Neural progenitor cell (in vitro differentiated cells): Measurements from ENCODE around the gene TMEM253. TPM values are rescaled to one million over a fixed set of nuclear protein-coding genes. Genes with fewer than 3 reads are reported as not detected.
A peak's percentile ranks its signal among the peaks of the same experiment; 100 is the strongest.

Experiments
- DNase-seq: peaks from one replicate; pipeline ENCODE4 v3.0.0-alpha.2; 2016; ENCODE audit warnings: low spot score
- H2AFZ ChIP-seq: fragments of 200-600 bp; sonication (generic); replicated peaks from 2 replicates; pipeline ENCODE4 v1.6.1; 2016; ENCODE audit warnings: antibody characterized with exemption
- H3F3A ChIP-seq: fragments of 200-600 bp; sonication (generic); 2 replicates; pipeline ENCODE4 v1.6.1; 2016; ENCODE audit warnings: antibody characterized with exemption, low read depth
- H3K27ac ChIP-seq: fragments of 200-600 bp; sonication (generic); 2 replicates; pipeline ENCODE4 v1.5.1; 2016; ENCODE audit warnings: mild to moderate bottlenecking
- H3K27me3 ChIP-seq: fragments of 200-600 bp; sonication (generic); 2 replicates; pipeline ENCODE4 v1.6.1; 2016; ENCODE audit warnings: mild to moderate bottlenecking, moderate library complexity
- H3K36me3 ChIP-seq: fragments of 200-600 bp; sonication (generic); 2 replicates; pipeline ENCODE4 v1.5.1; 2016
- H3K4me1 ChIP-seq: fragments of 200-600 bp; sonication (generic); 2 replicates; pipeline ENCODE4 v1.6.1; 2016; ENCODE audit warnings: mixed run types
- H3K4me2 ChIP-seq: fragments of 200-600 bp; sonication (generic); 2 replicates; pipeline ENCODE4 v1.6.1; 2016
- H3K4me3 ChIP-seq: fragments of 200-600 bp; sonication (generic); 2 replicates; pipeline ENCODE4 v1.5.1; 2016
- H3K79me2 ChIP-seq: fragments of 200-600 bp; sonication (generic); 2 replicates; pipeline ENCODE4 v1.6.1; 2016; ENCODE audit warnings: low read depth
- H3K9ac ChIP-seq: fragments of 200-600 bp; sonication (generic); 2 replicates; pipeline ENCODE4 v1.6.1; 2016
- H3K9me3 ChIP-seq: fragments of 200-600 bp; sonication (generic); 2 replicates; pipeline ENCODE4 v1.5.1; 2016; ENCODE audit warnings: low read depth
- H4K20me1 ChIP-seq: fragments of 200-600 bp; sonication (generic); 2 replicates; pipeline ENCODE4 v1.6.1; 2016; ENCODE audit warnings: low read depth
- H3K27ac Mint-ChIP-seq: 3 replicates; pipeline ENCODE4 v1.8.0; 2021; ENCODE audit warnings: mixed read lengths
- H3K27me3 Mint-ChIP-seq: 2 replicates; pipeline ENCODE4 v1.8.0; 2022; ENCODE audit warnings: low read depth, mild to moderate bottlenecking, inconsistent platforms, moderate library complexity, mixed read lengths; ENCODE audit not compliant: insufficient read depth
- H3K36me3 Mint-ChIP-seq: 3 replicates; pipeline ENCODE4 v1.8.0; 2021; ENCODE audit warnings: mixed read lengths
- H3K4me1 Mint-ChIP-seq: 3 replicates; pipeline ENCODE4 v1.8.0; 2021; ENCODE audit warnings: mixed read lengths
- H3K4me3 Mint-ChIP-seq: 3 replicates; pipeline ENCODE4 v1.8.0; 2021; ENCODE audit warnings: mild to moderate bottlenecking, moderate library complexity, mixed read lengths
- H3K9me3 Mint-ChIP-seq: 3 replicates; pipeline ENCODE4 v1.8.0; 2020; ENCODE audit warnings: mixed read lengths
- EZH2 ChIP-seq: fragments of 200-600 bp; sonication (generic); IDR thresholded peaks from 2 replicates; pipeline ENCODE4 v1.6.1; 2017; ENCODE audit warnings: antibody characterized with exemption, mild to moderate bottlenecking, moderate library complexity
- EZH2phosphoT487 ChIP-seq: fragments of 200-600 bp; sonication (generic); IDR thresholded peaks from 2 replicates; pipeline ENCODE4 v1.6.1; 2017; ENCODE audit warnings: antibody characterized with exemption
- total RNA-seq: library from RNA; depleted of rRNA; stranded (reverse); fragments of >200 nt; gene quantifications from 2 replicates; pipeline ENCODE4 v1.2.3, GENCODE V29; 2015; ENCODE audit warnings: low replicate concordance
- TF ChIP-seq, protein P1 (sequence below): fragments of 200-600 bp; sonication (generic); IDR thresholded peaks from 2 replicates; pipeline ENCODE4 v1.5.1; 2017; ENCODE audit warnings: antibody characterized with exemption, mild to moderate bottlenecking

The TMEM253 gene
- total RNA-seq, 1 donor from 2014 or later, result 0.22 TPM

DNA sequence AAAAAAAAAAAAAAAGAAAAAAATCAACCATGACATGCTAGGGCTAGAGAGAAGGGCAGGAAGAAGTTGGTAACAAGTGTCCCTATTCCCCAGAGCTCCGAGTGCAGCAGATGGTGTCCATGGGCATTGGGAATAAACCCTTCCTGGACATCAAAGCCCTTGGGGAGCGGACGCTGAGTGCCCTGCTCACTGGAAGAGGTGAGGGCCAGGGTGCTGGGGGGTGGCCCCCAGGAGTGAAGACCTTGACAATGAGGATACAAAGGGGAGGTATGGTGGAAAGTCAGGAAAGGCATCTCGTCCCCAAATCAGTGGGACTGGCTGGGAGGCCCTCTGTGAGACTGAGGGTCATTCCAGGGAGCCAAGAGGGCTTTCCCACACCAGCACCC lies 14.0 kb upstream of the TMEM253 start:
- H3K27me3 ChIP-seq, result no peaks in the 10 kb centered on the region
- peaks cover 12% of the 10 kb centered on the region for H3K4me1 ChIP-seq
- H3K36me3 ChIP-seq, result peaks cover 8% of the 10 kb centered on the region
- Mint-ChIP-seq H3K36me3 (peaks cover 65% of the 10 kb centered on the region), H3K27ac (peak overlapping the region; percentile 34), H3K9me3 (peaks cover 9% of the 10 kb centered on the region), H3K27me3 (peaks cover 24% of the 10 kb centered on the region), H3K4me1 (peaks cover 42% of the 10 kb centered on the region), H3K4me3 (peak overlapping the region; percentile 11)
- no peak for TF ChIP-seq EZH2phosphoT487
- TF ChIP-seq, protein P1, sequence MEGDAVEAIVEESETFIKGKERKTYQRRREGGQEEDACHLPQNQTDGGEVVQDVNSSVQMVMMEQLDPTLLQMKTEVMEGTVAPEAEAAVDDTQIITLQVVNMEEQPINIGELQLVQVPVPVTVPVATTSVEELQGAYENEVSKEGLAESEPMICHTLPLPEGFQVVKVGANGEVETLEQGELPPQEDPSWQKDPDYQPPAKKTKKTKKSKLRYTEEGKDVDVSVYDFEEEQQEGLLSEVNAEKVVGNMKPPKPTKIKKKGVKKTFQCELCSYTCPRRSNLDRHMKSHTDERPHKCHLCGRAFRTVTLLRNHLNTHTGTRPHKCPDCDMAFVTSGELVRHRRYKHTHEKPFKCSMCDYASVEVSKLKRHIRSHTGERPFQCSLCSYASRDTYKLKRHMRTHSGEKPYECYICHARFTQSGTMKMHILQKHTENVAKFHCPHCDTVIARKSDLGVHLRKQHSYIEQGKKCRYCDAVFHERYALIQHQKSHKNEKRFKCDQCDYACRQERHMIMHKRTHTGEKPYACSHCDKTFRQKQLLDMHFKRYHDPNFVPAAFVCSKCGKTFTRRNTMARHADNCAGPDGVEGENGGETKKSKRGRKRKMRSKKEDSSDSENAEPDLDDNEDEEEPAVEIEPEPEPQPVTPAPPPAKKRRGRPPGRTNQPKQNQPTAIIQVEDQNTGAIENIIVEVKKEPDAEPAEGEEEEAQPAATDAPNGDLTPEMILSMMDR, result no peak
- no peak overlapping the region for H2AFZ ChIP-seq
- H4K20me1 ChIP-seq, result peaks cover 52% of the 10 kb centered on the region
- no peaks in the 10 kb centered on the region for H3K9me3 ChIP-seq
- no peak overlapping the region for H3K4me2 ChIP-seq
- H3K9ac ChIP-seq, result no peak overlapping the region
- H3F3A ChIP-seq, result peaks cover 60% of the 10 kb centered on the region
- peaks cover 24% of the 10 kb centered on the region for H3K79me2 ChIP-seq
- H3K4me3 ChIP-seq, result no peak overlapping the region
- peak overlapping the region; percentile 31 for H3K27ac ChIP-seq
- no peak for DNase-seq

GRCh38 chr14:21087294-21088091 lies 13.4 kb upstream of the TMEM253 start:
- peak overlapping the region; percentile 53 for H3K27ac ChIP-seq
- H3K79me2 ChIP-seq, result peaks cover 30% of the 10 kb centered on the region
- Mint-ChIP-seq H3K4me3 (peak overlapping the region; percentile 76), H3K27ac (peak overlapping the region; percentile 88), H3K36me3 (peaks cover 61% of the 10 kb centered on the region), H3K4me1 (peaks cover 44% of the 10 kb centered on the region), H3K27me3 (peaks cover 25% of the 10 kb centered on the region), H3K9me3 (peaks cover 9% of the 10 kb centered on the region)
- no peak overlapping the region for H3K9ac ChIP-seq
- H3F3A ChIP-seq, result peaks cover 63% of the 10 kb centered on the region
- H3K4me1 ChIP-seq, result peaks cover 17% of the 10 kb centered on the region
- TF ChIP-seq EZH2phosphoT487, result no peak
- TF ChIP-seq EZH2, result no peak
- TF ChIP-seq, protein P1, result no peak
- peaks cover 8% of the 10 kb centered on the region for H3K36me3 ChIP-seq
- peak; percentile 86 for DNase-seq
- no peak overlapping the region for H3K4me2 ChIP-seq
- peaks cover 57% of the 10 kb centered on the region for H4K20me1 ChIP-seq
- H3K9me3 ChIP-seq, result no peaks in the 10 kb centered on the region
- H3K27me3 ChIP-seq, result no peaks in the 10 kb centered on the region
- no peak overlapping the region for H3K4me3 ChIP-seq
- no peak overlapping the region for H2AFZ ChIP-seq

DNA sequence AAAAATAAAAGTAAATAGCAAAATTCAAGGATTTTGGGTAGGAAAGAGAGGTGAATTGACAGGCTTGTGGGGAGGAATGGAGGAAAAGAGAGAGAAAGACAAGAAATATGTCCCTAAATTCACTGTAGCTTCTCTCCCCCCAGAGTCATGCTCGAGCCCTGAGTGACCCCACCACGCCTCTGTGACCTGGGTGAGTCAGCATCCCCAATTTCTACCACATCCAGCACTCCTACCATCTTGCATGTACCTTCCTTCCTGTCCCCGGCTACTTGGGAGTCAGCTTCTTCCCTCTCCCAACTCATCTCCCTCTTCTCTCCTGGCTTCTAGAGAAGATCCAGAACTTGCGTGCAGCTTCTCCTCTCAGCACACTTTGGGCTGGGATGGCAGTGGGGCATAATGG lies 12.2 kb upstream of the TMEM253 start:
- peaks cover 27% of the 10 kb centered on the region for H3K27me3 Mint-ChIP-seq
- H3F3A ChIP-seq, result peaks cover 73% of the 10 kb centered on the region
- peaks cover 42% of the 10 kb centered on the region for H3K79me2 ChIP-seq
- DNase-seq, result no peak
- H3K27me3 ChIP-seq, result no peaks in the 10 kb centered on the region
- peaks cover 9% of the 10 kb centered on the region for H3K9me3 Mint-ChIP-seq
- peak overlapping the region; percentile 52 for H3K4me3 Mint-ChIP-seq
- H3K36me3 ChIP-seq, result peaks cover 5% of the 10 kb centered on the region
- H3K4me1 Mint-ChIP-seq, result peaks cover 54% of the 10 kb centered on the region
- TF ChIP-seq EZH2phosphoT487 (no peak), EZH2 (no peak)
- TF ChIP-seq, protein P1, result no peak
- peak overlapping the region; percentile 31 for H3K27ac Mint-ChIP-seq
- H3K36me3 Mint-ChIP-seq, result peaks cover 63% of the 10 kb centered on the region
- no peaks in the 10 kb centered on the region for H3K9me3 ChIP-seq
- peaks cover 29% of the 10 kb centered on the region for H3K4me1 ChIP-seq
- H3K4me2 ChIP-seq, result no peak overlapping the region
- no peak overlapping the region for H3K4me3 ChIP-seq
- H3K27ac ChIP-seq, result no peak overlapping the region
- peaks cover 68% of the 10 kb centered on the region for H4K20me1 ChIP-seq
- H2AFZ ChIP-seq, result no peak overlapping the region
- H3K9ac ChIP-seq, result no peak overlapping the region
